SK-N-SH (cell line): ENCODE data around the gene HHIPL1.

Experiments used
- CTCF ChIP-seq: fragments of 200-600 bp; sonication (generic); IDR thresholded peaks from 2 replicates; pipeline ENCODE4 v1.6.1; 2017; ENCODE audit warnings: antibody characterized with exemption, mild to moderate bottlenecking, moderate library complexity
- EZH2phosphoT487 ChIP-seq: fragments of 200-600 bp; sonication (generic); IDR thresholded peaks from 2 replicates; pipeline ENCODE4 v1.6.1; 2017; ENCODE audit warnings: low read depth, mixed run types, mild to moderate bottlenecking, antibody characterized with exemption, moderate library complexity, borderline replicate concordance
- FOXM1 ChIP-seq: IDR thresholded peaks from 2 replicates; pipeline ENCODE4 v1.4.0; 2012; ENCODE audit warnings: low read depth, mild to moderate bottlenecking
- RAD21 ChIP-seq: IDR thresholded peaks from 2 replicates; pipeline ENCODE4 v1.6.1; 2012; ENCODE audit warnings: mild to moderate bottlenecking, low read length
- REST ChIP-seq: IDR thresholded peaks from 2 replicates; pipeline ENCODE4 v1.6.1; 2012; ENCODE audit warnings: mild to moderate bottlenecking, low read depth, low read length, moderate library complexity
- RXRA ChIP-seq: IDR thresholded peaks from 2 replicates; pipeline ENCODE4 v1.4.0; 2012; ENCODE audit warnings: low read depth, mild to moderate bottlenecking, borderline replicate concordance
- TAF1 ChIP-seq: IDR thresholded peaks from 2 replicates; pipeline ENCODE4 v1.6.1; 2012; ENCODE audit warnings: low read depth, mild to moderate bottlenecking, low read length, moderate library complexity, borderline replicate concordance
- USF2 ChIP-seq: fragments of 150-350 bp; IDR thresholded peaks from 2 replicates; pipeline ENCODE4 v1.6.1; 2017; ENCODE audit warnings: antibody characterized with exemption, low read length, low read depth, borderline replicate concordance
- YY1 ChIP-seq: IDR thresholded peaks from 2 replicates; pipeline ENCODE4 v1.4.0; 2012; ENCODE audit warnings: low read depth, mild to moderate bottlenecking

GRCh38 chr14:99654235-99654985 is 9.5 kb downstream of the HHIPL1 start:
- no peak; the same call in 1 of the 2 replicates for TF ChIP-seq CTCF
- no peak for TF ChIP-seq TAF1
- no peak for TF ChIP-seq EZH2phosphoT487
- TF ChIP-seq RXRA = no peak
- TF ChIP-seq USF2 = no peak
- no peak for TF ChIP-seq RAD21
- peak; percentile 52; the same call in 1 of the 2 replicates for TF ChIP-seq REST
- no peak for TF ChIP-seq FOXM1
- peak; percentile 47; the same call in 1 of the 2 replicates for TF ChIP-seq YY1
